Measurements from ENCODE around the gene PSMA3.

Gene PSMA3

GRCh38 chr14:58299401-58300330 lies 55.0 kb downstream of the PSMA3 start:
- DNase-seq: peak in 1 of 2 donors; percentile 32

- DNase-seq: no peak
Observed at GRCh38 chr14:58301416-58301815, 56.8 kb downstream of the PSMA3 start.

DNA sequence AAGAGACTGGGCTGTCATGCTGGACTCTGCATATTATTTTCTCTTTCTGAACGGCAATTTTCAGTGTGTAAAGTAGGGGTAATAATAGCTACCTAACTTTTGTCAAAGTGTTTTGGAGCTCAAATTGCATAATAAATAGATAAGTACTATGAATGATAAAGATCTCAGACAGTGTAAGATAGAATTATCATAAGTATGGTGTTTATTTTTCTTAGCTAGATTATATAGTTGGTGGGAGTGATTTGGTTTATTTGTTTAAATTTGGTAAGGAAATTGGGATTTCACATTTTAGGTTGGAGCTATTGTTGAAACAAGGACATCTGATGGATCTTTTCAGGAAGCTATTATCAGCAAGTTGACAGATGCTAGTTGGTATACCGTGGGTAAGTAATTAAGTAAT lies 61.1 kb downstream of the PSMA3 start:
- no peak for DNase-seq

DNA sequence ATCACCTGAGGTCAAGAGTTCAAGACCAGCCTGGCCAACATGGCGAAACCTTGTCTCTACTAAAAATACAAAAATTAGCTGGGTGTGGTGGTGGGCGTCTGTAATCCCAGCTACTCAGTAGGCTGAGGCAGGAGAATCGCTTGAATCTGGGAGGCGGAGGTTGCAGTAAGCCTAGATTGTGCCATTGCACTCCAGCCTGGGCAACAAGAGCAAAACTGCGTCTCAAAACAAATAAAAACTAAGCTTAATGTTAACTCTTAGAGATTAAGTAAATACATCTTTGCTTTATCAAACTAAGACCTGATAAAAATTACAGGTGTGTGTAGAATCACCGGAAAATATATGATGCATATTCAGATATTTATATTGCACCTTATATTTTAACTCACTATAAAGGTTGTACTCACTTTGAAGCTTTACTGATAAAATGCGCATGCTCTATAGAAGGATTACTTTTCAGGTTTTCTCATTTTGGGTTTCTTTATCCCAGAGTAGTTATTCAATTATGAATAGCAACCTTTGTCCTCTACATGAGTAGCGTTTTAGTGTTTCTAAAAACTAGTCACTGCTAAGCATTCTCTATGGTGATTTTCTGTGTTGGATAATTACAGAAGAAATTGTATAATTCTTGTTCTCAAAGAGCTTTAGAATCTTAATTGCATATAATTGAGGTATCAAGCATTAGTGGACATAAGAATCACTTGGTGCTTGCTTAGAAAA lies 63.1 kb downstream of the PSMA3 start:
- DNase-seq: no peak

DNA sequence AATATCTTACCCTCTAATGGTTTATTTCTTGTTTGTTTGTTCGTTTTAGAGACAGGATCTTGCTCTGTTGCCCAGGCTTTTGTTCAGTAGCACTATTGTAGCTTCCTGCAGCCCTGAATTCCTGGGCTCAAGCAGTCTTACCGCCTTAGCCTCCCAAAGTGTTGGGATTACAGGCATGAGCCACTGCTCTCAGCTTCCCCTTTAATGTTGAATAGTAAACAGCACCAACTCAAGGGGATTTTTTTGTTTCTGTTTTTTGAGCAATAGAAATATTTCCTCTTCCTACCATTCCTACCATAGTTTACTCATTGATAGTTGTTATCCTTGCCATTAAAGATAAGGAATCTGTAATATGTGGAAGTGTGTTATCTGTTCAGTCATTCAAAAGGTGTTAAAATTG lies 64.4 kb downstream of the PSMA3 start:
- DNase-seq: peak; percentile 34 to 50

- DNase-seq: no peak
Observed at GRCh38 chr14:58313699-58314098, 69.1 kb downstream of the PSMA3 start.

DNA sequence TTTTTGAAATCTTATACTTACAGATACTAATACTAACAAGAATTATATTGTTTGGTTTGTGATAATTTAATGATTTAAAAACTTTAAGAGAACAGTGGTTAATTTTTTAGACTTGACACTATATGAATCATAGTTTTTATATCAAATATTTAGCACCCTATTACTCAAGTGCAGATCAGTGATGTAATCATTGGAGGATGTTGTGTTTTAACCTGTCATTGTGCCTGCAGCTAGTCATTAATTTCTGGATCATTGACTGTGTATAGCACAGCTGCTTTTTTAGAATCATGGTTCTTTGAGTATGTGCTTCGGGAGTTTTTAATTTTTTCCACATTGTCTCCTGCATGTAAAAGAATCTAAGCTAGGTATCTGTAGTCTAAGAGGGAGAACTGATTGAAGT lies 71.0 kb downstream of the PSMA3 start:
- no peak for DNase-seq
